Measurements from ENCODE around the gene LRRC51. TPM values are rescaled to one million over a fixed set of nuclear protein-coding genes. Genes with fewer than 3 reads are reported as not detected.
A peak's percentile ranks its signal among the peaks of the same experiment; 100 is the strongest.

The LRRC51 gene
- total RNA-seq, 2 experiments from 2014 or later, result 0.87 to 1.1 TPM

DNA sequence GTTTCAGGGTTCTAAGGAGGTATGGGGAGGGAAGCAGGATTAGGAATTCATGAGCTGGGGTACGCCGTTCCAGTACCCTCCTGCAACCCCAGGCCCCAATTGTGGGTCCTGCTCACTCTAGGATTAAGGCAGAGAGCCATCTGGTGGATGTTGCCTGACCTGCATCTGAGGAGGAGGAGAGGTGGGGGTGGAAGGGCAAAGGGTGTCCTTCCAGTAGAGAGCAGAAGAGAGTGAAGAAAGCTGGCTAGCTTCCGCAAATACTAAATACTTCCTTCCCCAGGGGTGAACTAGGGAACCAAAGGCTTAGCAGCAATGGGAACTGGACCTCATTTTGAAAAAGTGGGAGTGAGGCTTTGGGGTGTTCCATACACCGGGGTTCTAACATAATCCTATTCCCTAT is 10.6 kb downstream of the LRRC51 start:
- Mint-ChIP-seq H3K4me3 (no peak overlapping the region), H3K27ac (peak overlapping the region; percentile 73)

DNA sequence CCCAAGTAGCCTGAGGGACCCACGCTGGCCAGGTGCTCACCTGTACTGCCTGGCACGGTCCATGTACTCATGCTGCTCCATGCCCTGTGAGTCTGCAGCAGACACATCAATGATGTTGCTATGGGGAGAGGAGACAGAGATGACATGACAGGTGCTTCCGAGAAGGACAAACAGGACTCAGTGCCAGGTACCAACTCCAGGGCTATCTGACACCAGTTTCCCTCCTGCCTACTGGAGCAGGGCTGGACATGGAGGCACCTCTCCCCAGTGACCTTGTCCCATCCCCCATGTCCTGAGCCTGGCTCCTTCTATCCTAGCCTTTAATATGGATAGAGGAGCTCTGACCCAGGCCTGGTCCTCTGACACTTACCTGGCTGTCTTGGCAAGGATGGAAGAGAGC is 18.1 kb downstream of the LRRC51 start:
- ATAC-seq (ENCODE audit: poor library complexity) (no peak), DNase-seq (no peak)
- CTCF ChIA-PET, result interaction anchor here (1.3 to 8.4 kb wide), 2 partner anchors 45 to 73 kb away, joined by 6 to 33 read pairs; no protein-coding TSS in a partner anchor
- peaks cover 29% of the 10 kb centered on the region for H3K4me1 ChIP-seq (ENCODE audit: insufficient read depth, low read length)
- POLR2A ChIA-PET, result interaction anchor here (1.0 to 1.1 kb wide), 2 partner anchors 14 to 58 kb away, joined by 3 to 6 read pairs; partner anchors contain the start of gene ANAPC15
- Mint-ChIP-seq H3K27ac (no peak overlapping the region), H3K4me1 (ENCODE audit: low read depth) (peaks cover 35% of the 10 kb centered on the region), H3K27me3 (no peaks in the 10 kb centered on the region), H3K9me3 (no peaks in the 10 kb centered on the region), H3K4me3 (no peak overlapping the region), H3K36me3 (ENCODE audit: low read depth) (peaks cover 65% of the 10 kb centered on the region)
- H3K4me3 ChIP-seq (ENCODE audit: low read length), result no peak overlapping the region
- no peak overlapping the region for H3K27ac ChIP-seq (ENCODE audit: low read depth in 1 of 2, low read length in 2 of 2)
- H3K36me3 ChIP-seq (ENCODE audit: insufficient read depth, low read length), result peaks cover 46% of the 10 kb centered on the region
- TF ChIP-seq, protein P1, sequence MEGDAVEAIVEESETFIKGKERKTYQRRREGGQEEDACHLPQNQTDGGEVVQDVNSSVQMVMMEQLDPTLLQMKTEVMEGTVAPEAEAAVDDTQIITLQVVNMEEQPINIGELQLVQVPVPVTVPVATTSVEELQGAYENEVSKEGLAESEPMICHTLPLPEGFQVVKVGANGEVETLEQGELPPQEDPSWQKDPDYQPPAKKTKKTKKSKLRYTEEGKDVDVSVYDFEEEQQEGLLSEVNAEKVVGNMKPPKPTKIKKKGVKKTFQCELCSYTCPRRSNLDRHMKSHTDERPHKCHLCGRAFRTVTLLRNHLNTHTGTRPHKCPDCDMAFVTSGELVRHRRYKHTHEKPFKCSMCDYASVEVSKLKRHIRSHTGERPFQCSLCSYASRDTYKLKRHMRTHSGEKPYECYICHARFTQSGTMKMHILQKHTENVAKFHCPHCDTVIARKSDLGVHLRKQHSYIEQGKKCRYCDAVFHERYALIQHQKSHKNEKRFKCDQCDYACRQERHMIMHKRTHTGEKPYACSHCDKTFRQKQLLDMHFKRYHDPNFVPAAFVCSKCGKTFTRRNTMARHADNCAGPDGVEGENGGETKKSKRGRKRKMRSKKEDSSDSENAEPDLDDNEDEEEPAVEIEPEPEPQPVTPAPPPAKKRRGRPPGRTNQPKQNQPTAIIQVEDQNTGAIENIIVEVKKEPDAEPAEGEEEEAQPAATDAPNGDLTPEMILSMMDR (IDR thresholded peaks at IDR 0.05), result no peak
- intact Hi-C loops (cut with DNase I, micrococcal nuclease), result no loop called here
- H3K9me3 ChIP-seq (ENCODE audit: control insufficient read depth in 1 of 2, insufficient read depth in 1 of 2, low read length in 2 of 2), result no peaks in the 10 kb centered on the region
- H3K27me3 ChIP-seq (ENCODE audit: control insufficient read depth in 1 of 2, insufficient read depth in 2 of 2, low read length in 2 of 2), result no peaks in the 10 kb centered on the region

More for the DNA sequence above, 10.6 kb downstream of the LRRC51 start:
- ChIA-PET POLR2A (interaction anchor here (0.9 to 2.3 kb wide), 9 partner anchors 8 to 163 kb away, joined by 3 to 22 read pairs (median 4); partner anchors contain the start of gene XNDC1N), CTCF (interaction anchor here (0.6 to 2.7 kb wide), 28 partner anchors 9 to 163 kb away, joined by 3 to 74 read pairs (median 5); partner anchors contain the start of genes ANAPC15, LRRC51, RNF121 and XNDC1N)
- intact Hi-C loops (cut with DNase I, micrococcal nuclease), result loop anchor here (1.0 to 5.0 kb wide), 3 partner anchors 66 to 341 kb away; partner anchors contain the start of gene CLPB (in 1 of the 2)
- ATAC-seq (ENCODE audit: poor library complexity), result peak; percentile 100
- Histone ChIP-seq H3K9me3 (ENCODE audit: control insufficient read depth in 1 of 2, insufficient read depth in 1 of 2, low read length in 2 of 2) (no peaks in the 10 kb centered on the region), H3K27me3 (ENCODE audit: control insufficient read depth in 1 of 2, insufficient read depth in 2 of 2, low read length in 2 of 2) (no peaks in the 10 kb centered on the region), H3K4me1 (ENCODE audit: insufficient read depth, low read length) (peaks cover 5% of the 10 kb centered on the region), H3K4me3 (ENCODE audit: low read length) (no peak overlapping the region), H3K36me3 (ENCODE audit: insufficient read depth, low read length) (peaks cover 39% of the 10 kb centered on the region), H3K27ac (ENCODE audit: low read depth in 1 of 2, low read length in 2 of 2) (no peak overlapping the region)
- peak; percentile 56 to 85 (median 72) for DNase-seq
- Mint-ChIP-seq H3K9me3 (no peaks in the 10 kb centered on the region), H3K4me1 (ENCODE audit: low read depth) (peaks cover 14% of the 10 kb centered on the region), H3K27me3 (no peaks in the 10 kb centered on the region), H3K36me3 (ENCODE audit: low read depth) (peaks cover 43% of the 10 kb centered on the region)
- TF ChIP-seq, protein P1 (IDR thresholded peaks at IDR 0.05), result peak; percentile 86

DNA sequence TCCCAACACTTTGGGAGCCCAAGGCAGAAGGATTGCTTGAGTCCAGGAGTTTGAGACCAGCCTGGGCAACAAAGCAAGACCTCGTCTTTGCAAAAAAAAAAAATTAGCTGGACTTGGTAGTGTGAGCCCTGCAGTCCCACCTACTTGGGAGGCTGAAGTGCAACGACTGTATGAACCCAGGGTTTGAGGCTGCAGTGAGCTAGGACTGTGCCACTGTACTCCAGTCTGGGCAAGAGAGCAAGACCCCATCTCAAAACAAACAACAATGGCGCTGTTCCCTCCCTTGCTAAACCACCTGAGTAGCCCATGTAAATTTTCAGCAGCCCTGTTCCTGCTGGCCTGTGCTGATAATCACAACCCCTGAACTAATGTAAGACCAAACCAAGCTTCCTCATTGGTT is 19.4 kb downstream of the LRRC51 start:
- Mint-ChIP-seq H3K9me3 (no peaks in the 10 kb centered on the region), H3K27ac (no peak overlapping the region), H3K36me3 (ENCODE audit: low read depth) (peaks cover 60% of the 10 kb centered on the region), H3K4me3 (no peak overlapping the region), H3K27me3 (no peaks in the 10 kb centered on the region), H3K4me1 (ENCODE audit: low read depth) (peaks cover 43% of the 10 kb centered on the region)
- peaks cover 34% of the 10 kb centered on the region for H3K4me1 ChIP-seq (ENCODE audit: insufficient read depth, low read length)
- no peaks in the 10 kb centered on the region for H3K9me3 ChIP-seq (ENCODE audit: control insufficient read depth in 1 of 2, insufficient read depth in 1 of 2, low read length in 2 of 2)
- ATAC-seq (ENCODE audit: poor library complexity) (no peak), DNase-seq (no peak)
- H3K4me3 ChIP-seq (ENCODE audit: low read length), result no peak overlapping the region
- POLR2A ChIA-PET, result interaction anchor here (0.9 to 4.3 kb wide), 2 partner anchors 9 to 13 kb away, joined by 3 to 19 read pairs; partner anchors contain the start of gene ANAPC15
- H3K27me3 ChIP-seq (ENCODE audit: control insufficient read depth in 1 of 2, insufficient read depth in 2 of 2, low read length in 2 of 2), result no peaks in the 10 kb centered on the region
- intact Hi-C loops (cut with DNase I, micrococcal nuclease), result loop anchor here in 1 of 2 experiments (2.0 to 10.0 kb wide), 2 partner anchors 17 to 305 kb away; no protein-coding TSS in a partner anchor
- TF ChIP-seq, protein P1 (IDR thresholded peaks at IDR 0.05), result no peak
- H3K36me3 ChIP-seq (ENCODE audit: insufficient read depth, low read length), result peaks cover 37% of the 10 kb centered on the region
- no peak overlapping the region for H3K27ac ChIP-seq (ENCODE audit: low read depth in 1 of 2, low read length in 2 of 2)
- CTCF ChIA-PET, result interaction anchor here (1.3 to 8.4 kb wide), 3 partner anchors 9 to 74 kb away, joined by 6 to 33 read pairs (median 21); no protein-coding TSS in a partner anchor

Data from CD4-positive, alpha-beta T cell (primary cell).